Epithelial cell of esophagus (primary cell): Measurements from ENCODE around the gene KRT36.

Experiments
- DNase-seq: peaks from one replicate; pipeline ENCODE4 v3.0.0; 2010; ENCODE audit warnings: low read depth
- H3K4me3 ChIP-seq: 2 replicates; pipeline ENCODE4 v1.5.1; 2011; ENCODE audit warnings: mild to moderate bottlenecking, low read length, control low read depth
- CTCF ChIP-seq: IDR thresholded peaks from 2 replicates; pipeline ENCODE4 v1.5.1; 2011; ENCODE audit warnings: low read depth, mild to moderate bottlenecking, low read length, control low read depth, inconsistent platforms; ENCODE audit not compliant: insufficient read depth; ENCODE audit errors: missing control alignments

The KRT36 gene

DNA sequence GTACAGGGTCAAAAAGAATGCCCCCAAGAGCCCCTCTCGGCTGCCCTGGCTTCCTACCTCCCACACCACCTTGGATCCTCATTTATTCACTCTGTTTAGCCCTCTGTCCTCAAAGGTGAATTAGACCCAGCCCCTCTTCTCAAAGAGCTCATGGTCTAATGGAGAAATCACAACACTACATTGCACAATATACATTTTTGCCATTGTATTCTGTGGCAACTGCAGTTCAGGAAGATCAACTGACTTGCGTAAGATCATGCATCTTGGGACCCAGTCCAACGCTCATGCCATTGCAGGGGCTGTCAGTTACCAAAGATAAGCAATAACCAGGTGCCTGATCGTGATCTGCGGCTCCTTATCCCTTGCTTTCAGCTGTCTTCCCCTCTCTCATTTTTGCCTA, 50.3 kb downstream of the KRT36 start:
- no peak for TF ChIP-seq CTCF
- peak; percentile 47 for DNase-seq
- no peak overlapping the region for H3K4me3 ChIP-seq

DNA sequence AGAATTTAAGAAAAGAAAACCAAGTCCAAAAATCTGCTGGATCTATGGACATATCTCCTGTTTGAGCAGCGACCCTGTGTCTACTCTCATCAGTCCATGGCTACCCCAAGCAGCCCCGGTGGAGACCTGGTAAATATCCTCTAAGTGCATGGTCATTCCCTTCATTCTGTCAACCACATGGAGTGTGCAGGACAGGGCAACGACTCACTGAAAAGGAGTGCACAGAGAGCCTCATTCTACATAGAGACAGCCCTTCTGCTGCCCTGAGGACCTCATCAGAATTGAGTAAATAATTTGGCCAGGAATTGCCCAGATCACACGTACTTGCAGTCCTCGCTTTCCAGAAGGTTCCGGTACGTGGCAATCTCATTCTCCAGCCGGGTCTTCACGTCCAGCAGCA, 51.9 kb downstream of the KRT36 start:
- H3K4me3 ChIP-seq: no peak overlapping the region
- DNase-seq: no peak
- no peak for TF ChIP-seq CTCF

DNA sequence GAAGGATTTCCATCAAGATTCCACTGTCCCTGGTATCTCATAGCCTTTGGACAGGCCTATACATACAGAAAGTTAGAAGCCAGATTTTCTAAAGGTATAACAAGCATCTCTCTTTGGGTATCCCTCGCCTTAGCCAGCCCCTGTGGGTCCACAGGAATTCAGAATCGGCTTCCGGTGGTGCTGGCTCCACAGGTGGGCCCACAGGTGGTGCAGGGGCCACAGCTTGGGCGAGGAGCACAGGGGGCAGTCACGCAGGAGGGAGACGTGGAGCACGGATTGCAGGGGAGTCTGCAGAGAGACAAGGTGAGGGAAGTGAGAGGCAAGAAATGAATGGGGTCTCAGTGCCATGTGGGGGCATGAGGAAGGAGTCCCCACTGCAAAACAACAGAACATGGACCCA, 52.5 kb downstream of the KRT36 start:
- no peak overlapping the region for H3K4me3 ChIP-seq
- no peak for DNase-seq
- TF ChIP-seq CTCF: no peak
